ENCODE measurements around the gene INSYN1. TPM values are rescaled to one million over a fixed set of nuclear protein-coding genes. Genes with fewer than 3 reads are reported as not detected.
A peak's percentile ranks its signal among the peaks of the same experiment; 100 is the strongest.

INSYN1 gene
- total and polyA plus RNA-seq, 9 of the 15 experiments (the other 6 are each of a cell fraction or from before 2014, with no cell fraction given): not detected

DNA sequence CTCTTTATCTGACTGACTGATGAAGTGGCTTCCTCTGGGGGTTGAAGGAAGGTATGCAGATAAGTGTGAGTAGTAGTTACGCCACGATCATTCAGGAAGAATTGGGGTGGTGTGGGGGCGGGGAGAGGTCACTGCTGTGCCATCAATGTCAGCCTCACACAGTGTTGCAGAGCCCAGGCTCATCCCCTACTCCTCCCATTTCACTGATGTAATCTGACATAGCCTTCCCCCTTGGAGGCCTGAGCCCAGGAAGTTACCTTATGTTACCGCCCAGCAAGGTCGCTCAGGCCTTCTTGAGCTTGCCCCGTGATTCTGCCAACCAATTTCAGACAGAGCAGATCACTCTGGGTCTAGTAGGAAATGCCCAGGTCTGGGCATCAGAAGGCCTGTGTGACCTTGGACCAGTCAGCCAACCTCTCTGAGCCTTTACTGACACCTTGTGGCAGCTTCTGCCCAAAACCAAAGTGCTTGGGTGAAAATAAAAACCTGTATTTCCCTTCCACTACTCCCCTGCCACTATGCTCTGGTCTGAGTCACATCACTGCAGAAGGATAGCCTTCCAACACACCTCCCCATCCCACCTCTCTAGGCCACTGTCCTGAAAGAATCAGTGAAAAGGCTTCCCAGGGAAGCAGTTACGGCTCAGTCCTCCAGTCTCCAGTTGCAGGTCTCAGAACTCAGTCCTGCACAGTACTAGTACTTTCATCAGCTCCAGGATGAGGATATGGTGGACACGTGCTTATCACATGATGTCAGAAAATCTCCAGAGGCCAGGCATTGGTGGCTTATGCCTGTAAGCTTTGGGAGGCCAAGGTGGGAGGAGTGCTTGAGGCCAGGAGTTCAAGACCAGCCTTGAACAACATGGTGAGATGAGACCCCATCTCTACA is 28.1 kb upstream of the INSYN1 start:
- Histone ChIP-seq H3K4me3 (no peak overlapping the region), H3K36me3 (ENCODE audit: control insufficient read depth, insufficient read depth, low read length) (no peaks in the 10 kb centered on the region), H3K9ac (ENCODE audit: insufficient read depth in 1 of 2, low read depth in 2 of 2, low read length in 2 of 2) (no peak overlapping the region), H3K9me3 (replicated peaks; ENCODE audit: control insufficient read depth, insufficient read depth, low read depth, low read length) (no peaks in the 10 kb centered on the region), H3K4me2 (ENCODE audit: insufficient read depth, low read length) (peak overlapping the region; percentile 21; the same call in 1 of the 2 replicates), H4K20me1 (replicated peaks; ENCODE audit: control insufficient read depth, insufficient read depth, low read length) (no peaks in the 10 kb centered on the region), H3K27ac (ENCODE audit: extremely low read depth, low read depth, low read length) (peak overlapping the region; percentile 10; the same call in 1 of the 3 replicates), H3K9me1 (ENCODE audit: control insufficient read depth, insufficient read depth, low read length) (no peaks in the 10 kb centered on the region), H3K4me1 (replicated peaks in 1 of 2; ENCODE audit: control insufficient read depth in 2 of 2, insufficient read depth in 2 of 2, low read length in 2 of 2) (peaks cover 5 to 18% of the 10 kb centered on the region in 2 experiments; a peak in 3 of 5 replicates), H2AFZ (ENCODE audit: low read depth, low read length) (peak overlapping the region; percentile 73), H3K27me3 (ENCODE audit: control insufficient read depth in 2 of 2, insufficient read depth in 2 of 2, low read length in 2 of 2) (no peaks in the 10 kb centered on the region), H3K79me2 (ENCODE audit: control insufficient read depth, insufficient read depth, low read length) (no peaks in the 10 kb centered on the region)
- DNase-seq (ENCODE audit: extremely low read depth in 1 of 4, low spot score in 3 of 4) (peak; percentile 60 to 79 (median 69)), FAIRE-seq (peak; percentile 82), ATAC-seq (peak; percentile 92)
- ChIA-PET POLR2A (interaction anchor here (0.6 kb wide), 1 partner anchor 130 kb away, joined by 3 read pairs; no protein-coding TSS in a partner anchor), CTCF (ENCODE audit: low intra/inter-chr PET ratio) (interaction anchor here (0.8 kb wide), 1 partner anchor 105 kb away, joined by 8 read pairs; no protein-coding TSS in a partner anchor)
- intact Hi-C loops (cut with micrococcal nuclease): loop anchor here (2.0 kb wide), 1 partner anchor 68 kb away; no protein-coding TSS in a partner anchor
- in situ Hi-C loops (cut with MboI): no loop called here
- no TSS peak for BruUV-seq (replicated peaks)
- 8% methylated on average over 8 of the region's 8 CpGs for WGBS (ENCODE audit: insufficient coverage, low coverage, missing lambda C conversion rate)
- TF ChIP-seq ZNF586 (CRISPR knock-in tag; conservative IDR thresholded peaks at IDR 0.05) (no peak), DACH1 (IDR thresholded peaks at IDR 0.05; ENCODE audit: partially characterized antibody) (no peak), HDAC2 (IDR thresholded peaks at IDR 0.05) (peak; percentile 87; the same call in 1 of the 2 replicates), KAT2B (IDR thresholded peaks at IDR 0.05; ENCODE audit: low read depth, low read length) (no peak), E2F3 (CRISPR knock-in tag; IDR thresholded peaks at IDR 0.05) (no peak), SIRT6 (IDR thresholded peaks at IDR 0.05; ENCODE audit: low read depth, low read length) (no peak), RAD51 (IDR thresholded peaks at IDR 0.05; ENCODE audit: borderline replicate concordance, low read depth) (peak; percentile 52; the same call in 1 of the 2 replicates), ELF1 (tag; IDR thresholded peaks at IDR 0.05) (peak; percentile 66), RCOR1 (IDR thresholded peaks at IDR 0.05; ENCODE audit: borderline replicate concordance in 1 of 2, low read depth in 2 of 2, low read length in 2 of 2) (peak in 1 of 2 experiments; percentile 63; a peak in 1 of 4 replicates), HNRNPLL (IDR thresholded peaks at IDR 0.05; ENCODE audit: low read depth, low read length, poor library complexity, severe bottlenecking) (peak; percentile 21), GABPB1 (CRISPR knock-in tag; IDR thresholded peaks at IDR 0.05) (peak; percentile 49; the same call in 1 of the 2 replicates), NR4A1 (CRISPR knock-in tag; IDR thresholded peaks at IDR 0.05) (no peak), NR4A1 (tag; IDR thresholded peaks at IDR 0.05) (no peak), ZNF12 (CRISPR knock-in tag; IDR thresholded peaks at IDR 0.05) (no peak), PATZ1 (CRISPR knock-in tag; IDR thresholded peaks at IDR 0.05; ENCODE audit: borderline replicate concordance) (no peak; the same call in 1 of the 2 replicates), LEF1 (IDR thresholded peaks at IDR 0.05) (0 out of 2 replicates have a peak, but pooled peaks have one; percentile 39)
- TF ChIP-seq, protein P1, sequence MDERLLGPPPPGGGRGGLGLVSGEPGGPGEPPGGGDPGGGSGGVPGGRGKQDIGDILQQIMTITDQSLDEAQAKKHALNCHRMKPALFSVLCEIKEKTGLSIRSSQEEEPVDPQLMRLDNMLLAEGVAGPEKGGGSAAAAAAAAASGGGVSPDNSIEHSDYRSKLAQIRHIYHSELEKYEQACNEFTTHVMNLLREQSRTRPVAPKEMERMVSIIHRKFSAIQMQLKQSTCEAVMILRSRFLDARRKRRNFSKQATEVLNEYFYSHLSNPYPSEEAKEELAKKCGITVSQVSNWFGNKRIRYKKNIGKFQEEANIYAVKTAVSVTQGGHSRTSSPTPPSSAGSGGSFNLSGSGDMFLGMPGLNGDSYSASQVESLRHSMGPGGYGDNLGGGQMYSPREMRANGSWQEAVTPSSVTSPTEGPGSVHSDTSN (CRISPR knock-in tag; IDR thresholded peaks at IDR 0.05; ENCODE audit: low read depth): peak; percentile 62
- TF ChIP-seq, protein P1 (tag; conservative IDR thresholded peaks at IDR 0.05; ENCODE audit: low read depth): peak; percentile 67

Measured in K562 (cell line).